ENCODE data around the gene NT5E.

NT5E gene

DNA sequence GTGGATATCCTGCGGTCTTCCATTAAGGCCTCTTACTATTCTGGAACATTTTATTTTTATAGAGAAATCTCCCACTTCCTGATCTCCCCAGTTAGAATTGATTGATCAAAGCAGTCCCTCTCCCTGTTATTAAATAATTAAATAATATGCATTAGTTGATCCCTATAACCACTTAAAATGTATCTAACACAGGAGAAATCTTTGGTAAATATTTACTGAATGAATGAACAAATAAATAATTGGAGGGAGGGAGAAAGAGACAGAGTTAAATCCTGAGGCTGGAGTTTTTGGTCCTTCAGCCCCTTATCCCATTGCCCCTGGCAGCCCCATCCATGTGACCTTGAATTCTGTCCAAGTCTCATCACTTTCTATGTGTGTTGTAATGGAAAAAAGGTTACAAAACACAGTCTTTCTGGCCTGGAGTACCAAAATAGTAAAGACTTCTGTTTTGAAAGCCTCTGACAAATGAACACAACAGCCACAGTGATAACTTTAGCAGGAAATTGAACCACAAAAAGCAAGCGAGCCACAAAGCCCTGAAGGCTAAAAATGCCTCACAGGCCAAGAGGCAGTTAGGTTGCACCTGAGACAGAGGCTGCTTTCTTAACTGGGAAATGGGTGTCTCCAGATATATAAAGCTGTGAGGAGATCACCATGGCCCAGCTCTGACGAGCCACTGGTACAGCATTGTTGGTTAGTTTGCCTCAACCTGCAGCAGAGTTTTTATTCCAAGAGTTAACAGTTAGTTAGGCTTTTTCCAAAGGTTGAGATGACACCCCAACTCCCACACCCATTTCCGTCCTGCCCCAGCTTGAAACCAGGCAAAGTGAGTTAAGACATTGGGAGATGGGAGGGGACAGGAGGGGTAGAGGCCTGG is 11.3 kb downstream of the NT5E start:
- no peak for DNase-seq

DNA sequence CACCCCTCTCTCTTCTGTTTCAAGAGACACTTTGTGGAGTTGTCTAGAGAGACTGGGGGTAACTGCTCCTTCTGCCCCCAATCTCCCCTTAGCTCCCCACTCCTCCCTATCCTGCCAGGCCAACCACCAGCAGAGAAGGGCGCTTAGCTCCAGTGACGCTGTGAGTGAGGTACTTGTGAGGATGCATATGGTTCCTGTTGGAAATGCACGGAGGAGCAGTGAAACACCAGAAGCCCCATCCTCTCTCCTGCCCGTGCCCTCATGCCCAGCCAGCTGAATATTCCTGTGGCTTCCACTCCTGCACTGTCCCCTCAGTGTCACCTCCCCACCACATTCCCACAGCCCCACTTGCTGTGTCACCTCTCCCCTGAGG is 11.9 kb downstream of the NT5E start:
- no peak for DNase-seq

DNA sequence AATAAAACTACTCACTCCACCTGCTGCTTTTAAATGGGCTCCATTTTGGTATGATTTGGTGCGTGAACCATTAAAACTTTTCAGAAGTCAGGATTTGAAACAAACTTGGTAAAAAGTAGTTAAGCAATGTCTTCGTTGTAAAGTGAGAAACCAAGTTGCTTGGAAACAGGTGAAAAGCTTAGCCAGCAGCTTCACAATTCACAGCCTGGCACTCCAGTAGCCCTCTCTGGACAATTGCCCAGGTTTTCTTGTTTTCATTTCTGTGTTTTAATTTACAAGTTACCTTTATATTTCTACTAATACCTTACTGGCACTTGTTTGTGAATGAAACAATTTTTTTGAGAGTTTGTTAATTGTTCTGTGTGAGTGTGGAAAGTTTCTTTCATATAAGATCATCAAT is 12.8 kb downstream of the NT5E start:
- no peak for DNase-seq

DNA sequence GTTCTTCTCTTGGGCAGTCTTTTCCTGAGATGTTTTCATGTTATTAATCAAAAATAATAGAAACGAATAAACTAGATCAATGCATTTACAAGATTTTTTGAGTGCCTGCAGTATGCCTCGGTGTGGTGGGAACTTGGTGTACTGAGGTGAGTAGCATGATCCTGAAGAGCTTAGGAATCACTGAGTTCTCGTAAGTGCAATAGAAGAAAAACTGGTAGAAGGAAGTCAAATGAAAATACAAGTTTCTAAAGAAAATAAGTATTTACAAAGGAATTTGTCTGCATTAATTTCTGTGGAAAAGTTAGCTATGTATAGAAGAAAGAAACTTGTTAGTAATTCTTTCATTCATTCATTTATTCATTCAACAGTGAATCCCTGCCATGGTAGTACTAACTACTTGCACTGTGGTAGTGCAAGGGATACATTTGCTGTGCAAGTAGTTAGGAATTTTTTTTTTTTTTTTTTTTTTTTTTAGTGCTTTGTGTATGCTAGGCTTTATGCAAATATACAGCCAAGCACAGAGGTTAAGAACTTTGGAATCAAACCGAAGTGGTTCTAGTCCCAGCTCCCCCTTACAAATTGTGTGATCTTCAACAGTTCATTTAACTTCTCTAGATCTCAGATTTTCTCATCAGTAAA is 13.9 kb downstream of the NT5E start:
- DNase-seq: no peak

DNA sequence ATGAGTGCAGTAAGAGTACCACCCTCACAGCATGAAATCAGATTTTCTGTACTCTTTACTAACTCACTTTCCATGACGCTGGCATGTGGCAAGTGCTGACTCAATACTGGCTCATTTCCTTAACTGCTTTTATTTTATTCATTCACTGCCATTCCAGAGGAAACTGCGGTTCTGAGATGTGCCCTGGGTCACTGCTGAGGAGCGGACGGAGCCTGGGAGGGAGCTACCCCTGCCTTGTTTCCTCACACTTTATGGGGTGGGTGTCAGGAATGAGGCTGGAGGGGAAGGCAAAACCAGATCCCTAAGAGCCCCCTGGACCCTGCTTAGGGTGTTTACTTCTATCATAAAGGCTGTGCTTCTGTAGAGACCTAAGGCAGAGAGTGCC is 14.4 kb downstream of the NT5E start:
- DNase-seq: no peak

DNA sequence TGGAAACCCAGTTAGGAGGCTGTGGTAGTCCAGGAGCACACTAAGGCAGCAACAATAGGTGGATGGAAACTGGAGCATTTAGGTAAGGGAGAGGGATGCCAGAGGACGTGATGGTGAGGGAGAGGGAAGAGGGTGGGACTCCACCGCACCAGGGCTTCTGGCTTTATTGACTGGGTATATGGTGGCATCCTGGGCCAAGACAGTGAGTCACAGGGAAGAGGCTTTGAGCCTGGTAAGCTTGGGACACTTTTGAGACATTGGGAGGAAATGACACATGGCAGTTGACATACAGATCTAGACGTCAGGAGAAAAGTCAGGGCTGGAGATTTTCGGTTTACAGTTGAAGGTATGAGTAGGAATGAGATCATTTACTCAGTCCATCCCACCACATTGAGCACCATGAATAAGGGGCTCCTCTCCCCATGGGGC is 14.9 kb downstream of the NT5E start:
- DNase-seq: no peak

DNA sequence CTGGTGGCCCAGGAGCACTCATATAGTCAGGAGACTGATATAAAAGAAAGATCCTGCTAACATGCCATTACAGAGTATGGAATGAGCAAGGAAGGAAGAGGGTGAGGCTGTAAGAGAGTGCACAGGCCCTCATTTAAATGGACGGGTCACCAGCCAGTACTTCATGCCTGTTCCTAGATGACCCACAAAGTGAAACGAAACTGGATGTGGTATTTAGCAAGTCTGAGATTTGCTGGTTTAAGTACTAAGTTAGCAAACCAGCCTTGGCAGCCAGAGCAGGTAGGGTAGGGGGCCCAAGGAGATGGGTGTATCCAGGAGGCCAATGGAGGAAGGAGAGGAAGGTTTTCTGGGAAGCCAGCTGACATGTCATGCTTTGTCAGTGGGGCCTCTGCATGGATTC is 15.9 kb downstream of the NT5E start:
- DNase-seq: no peak

DNA sequence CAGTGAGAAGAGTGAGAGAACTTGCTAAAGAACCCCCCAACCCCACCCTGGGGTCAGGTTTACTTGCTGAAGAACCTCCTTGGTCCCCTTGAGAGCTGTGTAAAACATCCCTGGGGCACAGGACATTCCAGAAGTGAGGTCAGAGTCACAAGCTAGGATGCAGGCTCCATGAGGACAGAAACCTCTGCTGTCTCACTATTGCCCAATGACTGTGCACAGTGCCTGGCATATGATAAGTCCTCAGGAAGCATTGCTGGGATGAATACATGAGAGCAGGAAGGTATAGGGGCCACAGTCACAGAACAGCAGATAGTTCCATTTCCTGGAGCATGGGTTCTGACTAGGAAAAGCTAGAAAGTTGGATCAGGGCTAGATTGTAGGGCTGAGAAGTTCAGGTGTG is 18.4 kb downstream of the NT5E start:
- DNase-seq: no peak

DNA sequence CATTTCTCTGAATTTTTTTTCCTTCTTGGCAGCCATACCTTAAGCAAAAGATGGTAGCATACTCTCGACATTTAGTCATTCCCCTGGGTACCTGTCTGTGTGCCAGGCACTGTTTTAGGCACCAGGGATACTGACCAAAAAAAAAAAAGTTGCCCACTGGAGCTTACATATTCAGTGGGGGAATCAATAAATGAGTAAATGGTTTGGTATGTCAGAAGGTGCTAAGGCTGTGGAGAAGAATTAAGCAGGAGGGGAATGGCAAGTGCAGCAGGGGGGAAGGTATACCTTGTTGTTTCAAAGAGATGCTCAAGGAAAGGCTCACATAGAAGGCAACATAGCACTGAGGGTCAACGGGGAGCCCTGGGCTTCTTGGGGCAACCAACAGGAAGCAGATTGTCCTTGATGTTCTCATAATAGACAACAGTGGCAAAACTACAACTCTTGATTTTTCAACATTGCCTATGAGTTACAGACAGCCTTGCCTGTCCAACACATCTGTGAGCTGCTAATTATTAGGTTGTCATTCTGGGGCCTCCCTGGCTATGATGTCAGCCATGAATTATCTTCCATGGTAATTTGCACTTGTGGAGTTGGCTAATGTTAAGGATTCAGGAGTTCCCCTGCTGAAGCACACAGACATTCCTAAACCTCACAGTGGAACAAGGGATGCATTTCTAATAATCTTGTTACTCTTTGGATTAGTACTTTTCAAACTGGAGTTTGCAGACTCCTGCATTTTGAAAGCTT is 19.6 kb downstream of the NT5E start:
- DNase-seq: no peak

DNA sequence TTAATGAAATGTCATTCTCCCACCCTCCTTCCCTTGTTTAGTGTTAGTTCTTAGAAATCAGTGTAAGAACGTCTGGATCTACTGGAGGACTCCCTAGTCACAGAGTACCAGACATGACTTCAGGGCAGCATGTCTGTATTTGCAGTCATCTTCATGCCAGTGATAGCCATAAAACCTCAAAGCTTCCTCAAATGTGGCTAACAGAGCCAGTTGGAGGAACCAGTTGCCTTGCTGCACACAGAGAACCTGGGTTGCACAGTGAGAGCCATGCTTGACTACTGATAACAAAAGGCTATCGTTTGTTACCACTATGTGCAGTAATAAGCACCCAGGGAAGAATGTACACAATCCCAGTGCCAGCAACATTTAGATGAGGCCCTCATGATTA is 20.1 kb downstream of the NT5E start:
- DNase-seq: peak; percentile 26

DNA sequence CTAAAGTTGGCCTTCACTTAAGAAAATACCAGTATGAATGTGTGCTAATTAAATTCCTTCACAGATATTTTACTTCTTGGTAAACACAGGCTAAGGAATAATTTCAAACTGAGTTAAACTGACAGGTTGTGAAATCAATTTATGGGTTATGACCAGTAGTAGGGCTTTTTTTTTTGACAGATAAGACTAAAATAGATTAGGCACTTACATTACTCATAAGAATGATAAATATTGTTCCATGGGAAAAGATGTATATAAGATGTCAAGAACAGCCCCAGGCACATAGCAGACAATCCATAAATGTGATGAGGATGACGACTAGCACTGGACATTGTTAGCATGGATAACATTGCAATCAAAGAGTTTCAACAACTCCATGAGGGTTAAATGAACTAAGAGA is 22.9 kb downstream of the NT5E start:
- DNase-seq: no peak

DNA sequence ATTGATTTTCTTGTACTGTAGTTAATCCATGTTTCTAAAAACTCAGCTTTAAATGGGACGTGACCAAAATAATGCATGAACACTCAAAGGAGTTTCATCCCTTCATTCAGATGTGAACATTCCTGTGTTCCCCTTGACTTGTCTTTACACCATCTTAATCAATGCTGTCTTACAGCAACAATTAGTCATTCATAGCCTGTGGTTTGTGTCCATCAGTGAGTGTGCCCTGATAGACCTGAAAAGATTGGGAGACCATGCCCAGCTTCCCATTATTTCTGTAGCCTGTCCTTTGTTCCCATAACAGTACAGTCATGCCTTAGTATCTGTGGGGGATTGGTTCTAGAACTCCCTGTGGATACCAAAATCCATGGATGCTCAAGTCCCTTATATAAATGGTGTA is 23.9 kb downstream of the NT5E start:
- no peak for DNase-seq

DNA sequence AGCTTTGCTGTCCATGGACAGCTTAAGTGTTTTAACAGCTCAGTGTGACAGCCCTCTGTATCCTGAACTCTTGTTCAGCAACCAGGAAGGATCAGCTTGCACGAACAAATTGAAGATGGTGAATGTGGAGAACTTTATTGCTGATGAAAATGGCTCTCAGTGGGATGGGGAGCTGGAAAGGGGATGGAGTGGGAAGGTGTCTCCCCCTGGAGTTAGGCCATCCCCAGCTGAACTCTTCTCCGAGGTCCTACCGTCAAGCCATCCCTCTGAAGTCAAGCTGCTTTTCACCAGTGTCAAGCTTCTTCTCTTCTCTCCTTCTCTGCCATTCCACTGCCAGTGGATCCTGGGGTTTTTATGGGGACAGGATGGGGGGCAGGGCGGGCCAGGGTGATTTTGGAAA is 26.6 kb downstream of the NT5E start:
- DNase-seq: no peak

DNA sequence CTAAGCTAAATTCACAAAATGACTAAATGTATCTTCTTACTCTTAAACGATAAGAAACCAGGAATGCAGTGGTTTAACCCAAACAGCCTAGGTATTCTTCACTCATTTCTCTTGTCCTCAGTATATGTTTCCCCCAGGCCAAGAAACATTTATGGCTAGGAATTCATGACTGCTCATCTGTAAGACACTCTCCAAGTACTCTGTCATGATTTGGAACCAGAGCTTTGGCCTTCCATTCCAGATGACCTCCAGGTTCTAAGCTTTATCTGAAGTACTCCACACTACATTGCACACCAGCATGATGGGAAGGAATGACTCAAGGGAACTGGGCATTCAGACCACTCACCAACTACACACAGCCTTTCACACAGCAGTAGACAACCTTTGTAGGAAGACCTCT is 29.3 kb downstream of the NT5E start:
- no peak for DNase-seq

DNA sequence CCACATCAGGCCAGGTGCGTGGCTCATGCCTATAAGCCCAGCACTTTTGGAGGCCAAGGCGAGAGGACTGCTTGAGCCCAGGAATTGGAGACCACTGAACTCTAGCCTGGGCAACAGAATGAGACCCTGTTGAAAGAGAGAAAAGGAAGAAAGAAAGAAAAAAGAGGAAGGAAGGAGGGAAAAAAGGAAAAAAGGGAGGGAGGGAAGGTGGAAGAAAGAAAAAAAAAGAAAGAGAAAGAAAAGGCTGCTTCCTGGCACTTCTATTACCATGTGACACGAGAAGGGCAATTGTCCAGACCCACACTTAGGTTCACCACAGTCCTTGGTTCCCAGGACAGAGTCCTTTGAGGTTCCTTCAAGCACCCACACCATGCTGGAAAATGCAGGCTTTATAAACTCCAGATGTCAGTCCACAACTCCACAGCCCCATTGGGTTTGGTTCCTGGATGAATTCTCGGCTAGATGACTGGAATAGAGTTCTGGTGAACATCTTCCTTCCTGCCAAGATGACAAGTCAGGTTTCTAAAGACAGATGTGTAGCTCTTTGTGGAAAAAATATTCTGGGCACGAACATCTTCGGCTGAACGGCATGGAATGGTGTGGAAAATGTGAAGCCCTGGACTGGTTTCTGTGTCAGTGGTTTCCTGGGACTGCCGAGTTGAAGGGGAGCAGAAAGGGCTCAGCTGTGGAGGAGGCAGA is 32.5 kb downstream of the NT5E start:
- DNase-seq: no peak

DNA sequence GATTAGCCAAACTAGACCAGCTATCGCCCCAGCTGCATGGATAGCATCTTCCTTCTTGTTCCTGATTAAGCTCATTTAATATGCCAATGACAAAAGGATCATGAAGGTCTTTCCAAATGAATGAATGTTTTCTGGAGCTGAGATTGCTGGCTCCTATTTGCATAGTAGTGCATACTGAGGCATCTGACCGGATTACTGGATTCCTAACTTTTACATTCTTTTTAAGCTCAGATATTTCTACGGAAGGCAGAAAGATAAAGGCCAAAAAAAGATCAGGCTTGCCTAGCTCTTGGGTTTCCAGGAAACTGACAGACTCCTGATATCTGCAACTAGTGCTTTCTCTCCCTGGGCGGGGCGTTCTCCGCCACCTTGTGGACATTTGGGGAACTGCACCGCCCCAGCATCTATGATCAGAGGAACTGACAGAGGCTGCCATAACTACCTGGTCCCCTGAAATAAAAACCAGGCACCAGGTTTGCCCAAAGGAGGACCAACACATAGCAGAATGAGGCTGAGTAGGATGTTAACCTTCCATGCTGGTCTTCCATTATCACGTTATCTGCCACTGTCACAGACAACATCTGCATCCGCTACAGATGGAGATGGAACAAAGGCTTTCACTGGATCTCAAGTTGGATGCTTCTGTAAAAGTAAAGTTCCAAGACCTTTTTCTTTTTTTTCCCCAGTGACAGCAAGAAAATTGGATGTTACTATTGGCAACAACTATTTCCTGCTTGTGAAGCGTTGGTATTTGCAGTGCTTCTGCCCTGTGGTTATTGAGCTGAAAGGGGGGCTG is 33.2 kb downstream of the NT5E start:
- DNase-seq: peak; percentile 75

DNA sequence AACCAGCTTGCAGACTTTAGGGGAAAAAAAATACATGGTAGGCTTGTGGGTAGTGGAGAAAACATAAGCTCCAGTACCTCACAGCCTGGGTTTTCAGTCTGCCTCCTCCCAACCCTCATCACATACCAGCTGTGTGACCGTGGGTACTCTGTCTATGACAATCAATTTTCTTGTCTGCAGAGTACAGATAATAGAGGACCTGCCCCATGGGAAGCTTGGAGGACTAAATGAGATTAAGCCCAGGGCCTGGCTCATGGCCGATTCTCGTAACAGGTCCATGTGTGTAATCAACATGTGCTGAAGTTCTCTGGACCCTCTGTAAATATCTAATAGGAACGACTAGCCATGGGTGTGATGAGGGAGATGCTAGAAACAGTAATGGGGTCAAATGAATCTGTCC is 34.0 kb downstream of the NT5E start:
- no peak for DNase-seq

DNA sequence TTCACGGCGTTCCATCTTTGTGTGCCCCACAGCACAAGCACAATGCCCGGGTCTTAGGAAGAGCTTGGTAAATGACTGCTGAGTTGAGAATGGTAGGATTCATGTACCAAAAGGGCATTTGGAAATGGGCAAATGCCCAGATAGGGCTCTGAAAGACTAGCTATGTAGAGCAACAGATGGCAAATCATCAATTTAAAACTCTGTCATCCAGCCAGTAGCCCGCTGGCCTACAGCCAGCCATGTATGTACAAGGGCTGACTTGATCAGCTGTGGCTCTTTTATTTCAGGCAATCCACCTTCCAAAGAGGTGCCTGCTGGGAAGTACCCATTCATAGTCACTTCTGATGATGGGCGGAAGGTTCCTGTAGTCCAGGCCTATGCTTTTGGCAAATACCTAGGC is 35.1 kb downstream of the NT5E start:
- peak; percentile 30 for DNase-seq

DNA sequence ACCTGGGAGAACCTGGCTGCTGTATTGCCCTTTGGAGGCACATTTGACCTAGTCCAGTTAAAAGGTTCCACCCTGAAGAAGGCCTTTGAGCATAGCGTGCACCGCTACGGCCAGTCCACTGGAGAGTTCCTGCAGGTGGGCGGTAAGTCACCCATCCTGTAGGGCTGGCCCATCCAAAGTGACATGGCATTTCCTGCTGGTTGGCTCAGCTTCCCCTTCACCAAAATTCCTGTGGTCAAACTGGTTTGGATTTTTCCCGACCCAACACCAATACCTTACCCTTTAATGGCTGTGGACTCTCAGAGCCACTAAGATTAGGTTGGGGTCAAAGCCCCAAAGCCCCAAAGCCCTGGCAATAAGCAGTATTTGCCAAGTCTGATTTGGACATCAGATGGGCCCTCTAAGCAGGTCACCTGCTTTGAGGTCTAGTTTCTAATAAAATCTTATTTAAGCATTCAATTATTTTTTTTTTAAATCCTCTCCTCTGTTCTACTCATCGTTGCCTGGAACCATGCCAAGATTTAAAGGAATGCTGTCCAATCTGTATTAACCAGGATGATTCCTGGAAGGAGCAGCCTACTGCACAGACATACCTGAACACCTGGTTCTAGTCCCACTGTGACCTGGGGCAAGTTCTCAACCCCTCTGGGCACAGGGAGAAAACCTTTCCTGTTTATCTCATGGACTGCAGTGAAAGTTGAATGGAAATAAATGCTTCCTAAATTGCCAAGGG is 40.8 kb downstream of the NT5E start:
- DNase-seq: no peak

DNA sequence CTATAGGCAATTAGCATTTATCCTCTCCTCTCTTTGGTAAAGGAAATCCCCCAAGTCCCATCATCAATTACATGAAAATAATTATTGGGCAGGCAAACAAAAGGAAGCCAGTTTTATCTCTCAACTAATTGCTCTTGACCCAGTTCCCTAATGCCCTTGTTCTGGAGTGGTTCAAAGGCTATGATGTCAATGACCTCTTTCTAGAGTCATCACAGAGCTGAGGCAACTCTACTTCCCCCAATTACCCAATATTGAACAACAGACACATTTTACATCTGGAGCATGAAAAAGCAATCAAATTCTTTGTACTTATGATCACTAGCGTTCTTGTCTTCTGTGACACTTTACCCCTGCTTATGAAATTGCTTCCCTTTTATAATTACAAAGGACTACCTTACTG is 43.5 kb downstream of the NT5E start:
- DNase-seq: no peak

All from NCI-H774 (cell line).